Sigmoid colon (tissue), 4 donors: ENCODE data around the gene PANK4.

Experiments used
- POLR2A ChIP-seq, 2 donors: fragments of 450-650 bp; IDR thresholded peaks; one replicate each; pipeline ENCODE4 v1.6.1; 2016; ENCODE audit warnings: antibody characterized with exemption in 2 of 2, mild to moderate bottlenecking in 2 of 2, moderate library complexity in 2 of 2
- POLR2AphosphoS5 ChIP-seq, 4 donors: sonication (generic); formaldehyde crosslinking; IDR thresholded peaks; one replicate each; pipeline ENCODE4 v1.6.1; 2017; ENCODE audit warnings: antibody characterized with exemption in 4 of 4
- TF ChIP-seq, protein P1 (sequence below), 4 experiments: fragments of 450-650 bp in 3 of 4; fragments of 200-600 bp in 1 of 4; IDR thresholded peaks; one replicate each; pipeline ENCODE4 v1.5.1; 2016 to 2019; ENCODE audit warnings: antibody characterized with exemption in 4 of 4, mild to moderate bottlenecking in 3 of 4, moderate library complexity in 2 of 4

DNA sequence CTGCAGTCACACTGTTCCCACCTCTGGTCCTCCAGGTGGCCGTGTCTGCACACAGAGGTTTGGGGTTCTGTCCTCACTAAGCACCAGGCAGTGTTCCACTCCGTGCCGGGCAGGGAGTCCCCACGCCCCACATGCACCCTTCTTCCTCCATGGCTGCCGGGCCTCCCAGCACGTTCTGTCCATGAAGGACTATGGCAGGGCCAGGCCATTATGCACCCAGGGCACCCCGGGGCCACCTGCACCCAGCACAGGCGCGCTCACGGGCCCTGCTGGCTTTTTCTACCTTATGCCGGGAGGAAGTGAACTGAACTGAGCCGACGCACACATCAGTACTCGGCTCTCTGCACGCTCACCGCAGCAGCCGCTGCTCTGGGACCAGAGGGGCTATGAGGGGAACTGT lies 10.3 kb downstream of the PANK4 start:
- TF ChIP-seq POLR2AphosphoS5 (IDR thresholded peaks at IDR 0.05): no peak
- TF ChIP-seq, protein P1, sequence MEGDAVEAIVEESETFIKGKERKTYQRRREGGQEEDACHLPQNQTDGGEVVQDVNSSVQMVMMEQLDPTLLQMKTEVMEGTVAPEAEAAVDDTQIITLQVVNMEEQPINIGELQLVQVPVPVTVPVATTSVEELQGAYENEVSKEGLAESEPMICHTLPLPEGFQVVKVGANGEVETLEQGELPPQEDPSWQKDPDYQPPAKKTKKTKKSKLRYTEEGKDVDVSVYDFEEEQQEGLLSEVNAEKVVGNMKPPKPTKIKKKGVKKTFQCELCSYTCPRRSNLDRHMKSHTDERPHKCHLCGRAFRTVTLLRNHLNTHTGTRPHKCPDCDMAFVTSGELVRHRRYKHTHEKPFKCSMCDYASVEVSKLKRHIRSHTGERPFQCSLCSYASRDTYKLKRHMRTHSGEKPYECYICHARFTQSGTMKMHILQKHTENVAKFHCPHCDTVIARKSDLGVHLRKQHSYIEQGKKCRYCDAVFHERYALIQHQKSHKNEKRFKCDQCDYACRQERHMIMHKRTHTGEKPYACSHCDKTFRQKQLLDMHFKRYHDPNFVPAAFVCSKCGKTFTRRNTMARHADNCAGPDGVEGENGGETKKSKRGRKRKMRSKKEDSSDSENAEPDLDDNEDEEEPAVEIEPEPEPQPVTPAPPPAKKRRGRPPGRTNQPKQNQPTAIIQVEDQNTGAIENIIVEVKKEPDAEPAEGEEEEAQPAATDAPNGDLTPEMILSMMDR (IDR thresholded peaks at IDR 0.05): no peak
- TF ChIP-seq POLR2A (IDR thresholded peaks at IDR 0.05): no peak
